ENCODE measurements around the gene PSPH. TPM values are rescaled to one million over a fixed set of nuclear protein-coding genes. Genes with fewer than 3 reads are reported as not detected.

Gene PSPH
- total and polyA plus RNA-seq, 10 of the 15 experiments (the other 5 are each of a cell fraction or from before 2014, with no cell fraction given) = 5.2 to 36.4 (median 23.9) TPM

DNA sequence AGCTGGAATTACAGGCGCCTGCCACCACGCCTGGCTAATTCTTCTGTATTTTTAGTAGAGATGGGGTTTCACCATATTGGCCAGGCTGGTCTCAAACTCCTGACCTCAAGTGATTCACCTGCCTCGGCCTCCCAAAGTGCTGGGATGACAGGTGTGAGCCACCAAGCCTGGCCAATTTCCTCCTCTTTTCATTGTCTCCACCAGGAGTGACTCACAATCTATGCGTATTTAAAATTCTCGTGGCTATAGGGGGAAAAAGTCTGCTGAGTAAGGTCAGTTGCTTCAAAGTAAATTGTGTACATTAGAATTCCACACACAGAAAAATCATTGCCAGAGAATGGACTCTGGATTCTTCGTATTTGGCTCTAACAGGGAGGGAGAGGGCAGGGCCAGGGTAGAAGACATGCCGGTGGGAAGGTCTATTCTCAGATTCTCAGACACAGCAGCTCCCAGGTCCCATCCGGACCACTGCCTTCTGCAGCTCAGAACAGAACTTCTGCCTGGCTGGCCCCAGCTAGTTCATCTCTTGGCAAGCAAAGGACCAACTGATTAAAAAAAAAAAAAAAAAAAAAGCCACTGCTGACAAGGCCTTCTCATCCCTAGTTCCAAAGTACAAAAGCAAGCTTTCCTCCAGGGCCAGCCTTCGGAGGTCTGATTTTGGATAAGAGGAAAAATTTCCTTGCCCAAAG, 22.2 kb downstream of the PSPH start:
- no peaks in the 10 kb centered on the region; the same call in 1 of the 2 replicates for H3K79me2 ChIP-seq (ENCODE audit: control insufficient read depth, insufficient read depth, low read length)
- H3K27ac ChIP-seq (ENCODE audit: control insufficient read depth, insufficient read depth) = no peak overlapping the region
- FAIRE-seq (no peak), ATAC-seq (no peak), DNase-seq (ENCODE audit: low read depth, low spot score) (no peak)
- WGBS (ENCODE audit: insufficient coverage, insufficient replicate concordance, low lambda C conversion rate, missing lambda C conversion rate) = 84% methylated on average over 8 of the region's 9 CpGs
- H3K36me3 ChIP-seq (ENCODE audit: control insufficient read depth in 2 of 2, insufficient read depth in 2 of 2, low read length in 1 of 2) = peaks cover 0 to 6% of the 10 kb centered on the region in 2 experiments; a peak in 1 of 4 replicates
- no peaks in the 10 kb centered on the region for H3K9me3 ChIP-seq (replicated peaks; ENCODE audit: control insufficient read depth, insufficient read depth, low read length)
- no peak overlapping the region for H3K4me2 ChIP-seq (ENCODE audit: control insufficient read depth, insufficient read depth)
- CTCF ChIA-PET = interaction anchor here (1.7 kb wide), 1 partner anchor 28 kb away, joined by 3 read pairs; no protein-coding TSS in a partner anchor
- H3K9ac ChIP-seq (ENCODE audit: control insufficient read depth, insufficient read depth, low read length) = no peak overlapping the region
- TF ChIP-seq HDGF (IDR thresholded peaks at IDR 0.05) = no peak
- TF ChIP-seq NR2F1 (conservative IDR thresholded peaks at IDR 0.05) = no peak
- SMC1A ChIA-PET (ENCODE audit: uncharacterized antibody, unreplicated experiment) = no interaction called here
- intact Hi-C loops (cut with micrococcal nuclease; ENCODE audit: unreplicated experiment) = no loop called here
- BruUV-seq (replicated peaks) = no TSS peak
- POLR2A ChIA-PET = no interaction called here
- H3K4me3 ChIP-seq = no peak overlapping the region
- H4K20me1 ChIP-seq (ENCODE audit: control insufficient read depth, insufficient read depth) = no peaks in the 10 kb centered on the region
- RAD21 ChIA-PET (ENCODE audit: unreplicated experiment) = interaction anchor here (0.7 kb wide), 1 partner anchor 20 kb away, joined by 3 read pairs; no protein-coding TSS in a partner anchor
- in situ Hi-C loops (cut with MboI) = no loop called here
- H2AFZ ChIP-seq (ENCODE audit: control insufficient read depth, low read depth, low read length) = no peak overlapping the region
- no peaks in the 10 kb centered on the region for H3K27me3 ChIP-seq (replicated peaks in 1 of 2; ENCODE audit: control insufficient read depth in 2 of 2, insufficient read depth in 2 of 2, low read length in 1 of 2)
- H3K4me1 ChIP-seq (ENCODE audit: control insufficient read depth, insufficient read depth, low read length) = no peaks in the 10 kb centered on the region

DNA sequence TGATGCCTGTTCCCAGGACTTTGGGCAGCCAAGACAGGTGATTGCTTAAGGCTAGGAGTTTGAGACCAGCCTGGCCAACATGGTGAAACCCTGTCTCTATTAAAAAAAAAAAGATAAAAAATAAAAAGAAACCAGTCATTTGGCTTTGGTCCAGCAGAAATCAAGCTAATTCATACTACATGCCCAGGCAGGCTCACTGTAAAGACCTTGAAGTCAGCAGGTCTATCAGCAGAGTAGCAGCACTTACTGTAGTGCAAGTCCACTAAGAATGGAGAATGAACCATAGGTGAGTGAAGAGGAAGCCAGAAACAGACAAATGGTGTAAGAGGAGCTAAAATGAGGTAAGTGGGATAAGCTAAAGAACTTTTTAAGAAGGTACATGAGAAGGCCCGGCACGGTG, 24.7 kb downstream of the PSPH start:
- no peaks in the 10 kb centered on the region for H4K20me1 ChIP-seq (ENCODE audit: control insufficient read depth, insufficient read depth)
- BruUV-seq (replicated peaks) = no TSS peak
- H3K9ac ChIP-seq (ENCODE audit: control insufficient read depth, insufficient read depth, low read length) = no peak overlapping the region
- SMC1A ChIA-PET (ENCODE audit: uncharacterized antibody, unreplicated experiment) = no interaction called here
- CTCF ChIA-PET = interaction anchor here (0.6 kb wide), 1 partner anchor 8 kb away, joined by 3 read pairs; no protein-coding TSS in a partner anchor
- POLR2A ChIA-PET = interaction anchor here (0.7 kb wide), 1 partner anchor 383 kb away, joined by 7 read pairs; no protein-coding TSS in a partner anchor
- no peaks in the 10 kb centered on the region for H3K4me1 ChIP-seq (ENCODE audit: control insufficient read depth, insufficient read depth, low read length)
- DNase-seq (ENCODE audit: low read depth, low spot score) = no peak
- in situ Hi-C loops (cut with MboI) (no loop called here), intact Hi-C loops (cut with micrococcal nuclease; ENCODE audit: unreplicated experiment) (no loop called here)
- H3K36me3 ChIP-seq (ENCODE audit: control insufficient read depth in 2 of 2, insufficient read depth in 2 of 2, low read length in 1 of 2) = peaks cover 0 to 6% of the 10 kb centered on the region in 2 experiments; a peak in 1 of 4 replicates
- no peaks in the 10 kb centered on the region for H3K27me3 ChIP-seq (replicated peaks in 1 of 2; ENCODE audit: control insufficient read depth in 2 of 2, insufficient read depth in 2 of 2, low read length in 1 of 2)
- no peak overlapping the region for H3K4me2 ChIP-seq (ENCODE audit: control insufficient read depth, insufficient read depth)
- no peak for ATAC-seq
- RAD21 ChIA-PET (ENCODE audit: unreplicated experiment) = no interaction called here
- no peak for FAIRE-seq
- TF ChIP-seq EED (IDR thresholded peaks at IDR 0.05; ENCODE audit: low read depth) = no peak
- no peak for TF ChIP-seq ASH2L (IDR thresholded peaks at IDR 0.05; ENCODE audit: borderline replicate concordance, low read depth)
- no peak for TF ChIP-seq STAT3 (IDR thresholded peaks at IDR 0.05; ENCODE audit: low read depth, low read length)
- no peak for TF ChIP-seq NR2C2 (IDR thresholded peaks at IDR 0.05; ENCODE audit: borderline replicate concordance, control insufficient read depth, insufficient read length, low read depth)
- TF ChIP-seq CREM (IDR thresholded peaks at IDR 0.05; ENCODE audit: low read depth) = no peak
- no peak for TF ChIP-seq ATF7 (IDR thresholded peaks at IDR 0.05; ENCODE audit: low read depth)
- no peak for TF ChIP-seq NFYB (IDR thresholded peaks at IDR 0.05; ENCODE audit: insufficient read depth, low read depth, low read length)
- TF ChIP-seq POLR2AphosphoS2 (IDR thresholded peaks at IDR 0.05; ENCODE audit: low read depth, low read length) = no peak
- TF ChIP-seq CBX5 (IDR thresholded peaks at IDR 0.05; ENCODE audit: low read depth) = no peak
- no peak for TF ChIP-seq SMARCA5 (IDR thresholded peaks at IDR 0.05)
- TF ChIP-seq, protein P1, sequence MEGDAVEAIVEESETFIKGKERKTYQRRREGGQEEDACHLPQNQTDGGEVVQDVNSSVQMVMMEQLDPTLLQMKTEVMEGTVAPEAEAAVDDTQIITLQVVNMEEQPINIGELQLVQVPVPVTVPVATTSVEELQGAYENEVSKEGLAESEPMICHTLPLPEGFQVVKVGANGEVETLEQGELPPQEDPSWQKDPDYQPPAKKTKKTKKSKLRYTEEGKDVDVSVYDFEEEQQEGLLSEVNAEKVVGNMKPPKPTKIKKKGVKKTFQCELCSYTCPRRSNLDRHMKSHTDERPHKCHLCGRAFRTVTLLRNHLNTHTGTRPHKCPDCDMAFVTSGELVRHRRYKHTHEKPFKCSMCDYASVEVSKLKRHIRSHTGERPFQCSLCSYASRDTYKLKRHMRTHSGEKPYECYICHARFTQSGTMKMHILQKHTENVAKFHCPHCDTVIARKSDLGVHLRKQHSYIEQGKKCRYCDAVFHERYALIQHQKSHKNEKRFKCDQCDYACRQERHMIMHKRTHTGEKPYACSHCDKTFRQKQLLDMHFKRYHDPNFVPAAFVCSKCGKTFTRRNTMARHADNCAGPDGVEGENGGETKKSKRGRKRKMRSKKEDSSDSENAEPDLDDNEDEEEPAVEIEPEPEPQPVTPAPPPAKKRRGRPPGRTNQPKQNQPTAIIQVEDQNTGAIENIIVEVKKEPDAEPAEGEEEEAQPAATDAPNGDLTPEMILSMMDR (IDR thresholded peaks at IDR 0.05 in 2 of 3, conservative IDR thresholded peaks at IDR 0.05 in 1 of 3; ENCODE audit: control insufficient read depth in 2 of 3, extremely low read depth in 1 of 3, insufficient read depth in 1 of 3, low read depth in 3 of 3, low read length in 3 of 3) = no peak
- TF ChIP-seq LARP7 (IDR thresholded peaks at IDR 0.05) = no peak
- no peak overlapping the region for H3K4me3 ChIP-seq
- WGBS (ENCODE audit: insufficient coverage, insufficient replicate concordance, low lambda C conversion rate, missing lambda C conversion rate) = 83% methylated on average over 1 of the region's 2 CpGs
- H3K27ac ChIP-seq (ENCODE audit: control insufficient read depth, insufficient read depth) = no peak overlapping the region
- no peaks in the 10 kb centered on the region for H3K9me3 ChIP-seq (replicated peaks; ENCODE audit: control insufficient read depth, insufficient read depth, low read length)
- H2AFZ ChIP-seq (ENCODE audit: control insufficient read depth, low read depth, low read length) = no peak overlapping the region
- H3K79me2 ChIP-seq (ENCODE audit: control insufficient read depth, insufficient read depth, low read length) = no peaks in the 10 kb centered on the region

All from GM12878 (cell line).